ENCODE results near the gene SH3BGRL2.
"Not testable (repeated sequence)": the region's sequence is repeated elsewhere in the genome, so short reads cannot be mapped to it uniquely, and the experiment has no call there.

SH3BGRL2 gene

GRCh38 chr6:79650950-79651349 lies 19.8 kb downstream of the SH3BGRL2 start:
- DNase-seq = no peak

- no peak for DNase-seq
Measured at GRCh38 chr6:79656134-79656533, 25.0 kb downstream of the SH3BGRL2 start.

- no peak for DNase-seq
Measured at GRCh38 chr6:79657238-79657637, 26.1 kb downstream of the SH3BGRL2 start.

GRCh38 chr6:79663655-79664054 lies 32.5 kb downstream of the SH3BGRL2 start:
- peak; percentile 41 for DNase-seq

- no peak for DNase-seq
Measured at GRCh38 chr6:79665725-79666551, 34.8 kb downstream of the SH3BGRL2 start.

GRCh38 chr6:79666634-79667033 lies 35.5 kb downstream of the SH3BGRL2 start:
- DNase-seq = no peak

- no peak for DNase-seq
Measured at GRCh38 chr6:79668381-79668780, 37.3 kb downstream of the SH3BGRL2 start.

GRCh38 chr6:79669766-79670165 lies 38.6 kb downstream of the SH3BGRL2 start:
- no peak for DNase-seq

GRCh38 chr6:79670789-79671188 lies 39.7 kb downstream of the SH3BGRL2 start:
- DNase-seq = peak; percentile 99

GRCh38 chr6:79671600-79672266 lies 40.6 kb downstream of the SH3BGRL2 start:
- peak; percentile 87 for DNase-seq

- DNase-seq = peak; percentile 26
Measured at GRCh38 chr6:79672631-79673111, 41.5 kb downstream of the SH3BGRL2 start.

GRCh38 chr6:79673947-79674346 lies 42.8 kb downstream of the SH3BGRL2 start:
- no peak for DNase-seq

GRCh38 chr6:79676785-79677736 lies 45.9 kb downstream of the SH3BGRL2 start:
- no peak for DNase-seq

GRCh38 chr6:79682682-79683081 lies 51.6 kb downstream of the SH3BGRL2 start:
- DNase-seq = not testable (repeated sequence)

GRCh38 chr6:79684876-79685275 lies 53.7 kb downstream of the SH3BGRL2 start:
- no peak for DNase-seq

GRCh38 chr6:79686707-79687309 lies 55.7 kb downstream of the SH3BGRL2 start:
- DNase-seq = no peak

GRCh38 chr6:79687759-79688158 lies 56.6 kb downstream of the SH3BGRL2 start:
- DNase-seq = peak; percentile 63

- DNase-seq = no peak
Measured at GRCh38 chr6:79694156-79694555, 63.0 kb downstream of the SH3BGRL2 start.

- DNase-seq = no peak
Measured at GRCh38 chr6:79694623-79695343, 63.7 kb downstream of the SH3BGRL2 start.

GRCh38 chr6:79697430-79697829 lies 66.3 kb downstream of the SH3BGRL2 start:
- no peak for DNase-seq

GRCh38 chr6:79699606-79700005 lies 68.5 kb downstream of the SH3BGRL2 start:
- no peak for DNase-seq

GRCh38 chr6:79702691-79703090 lies 71.6 kb downstream of the SH3BGRL2 start:
- DNase-seq = no peak
